NB4 (cell line): Measurements from ENCODE around the gene NDUFS6.
"Not testable (repeated sequence)": the region's sequence is repeated elsewhere in the genome, so short reads cannot be mapped to it uniquely, and the experiment has no call there.

ENCODE experiments used
- DNase-seq: peaks from one replicate; pipeline ENCODE4 v3.0.0; 2010; ENCODE audit warnings: low read depth
- H3K4me3 ChIP-seq: one replicate; pipeline ENCODE4 v1.5.1; 2011; ENCODE audit warnings: mild to moderate bottlenecking, low read depth, low read length, moderate library complexity
- CTCF ChIP-seq: IDR thresholded peaks from one replicate; pipeline ENCODE4 v1.5.1; 2012; ENCODE audit warnings: low read depth, low read length
- MAX ChIP-seq: IDR thresholded peaks from 2 replicates; pipeline ENCODE4 v1.6.1; 2011; ENCODE audit warnings: low read depth, low read length
- MYC ChIP-seq: IDR thresholded peaks from 2 replicates; pipeline ENCODE4 v1.6.1; 2011; ENCODE audit warnings: low read depth, low read length
- POLR2A ChIP-seq: IDR thresholded peaks from 2 replicates; pipeline ENCODE4 v1.6.1; 2011; ENCODE audit warnings: mild to moderate bottlenecking; ENCODE audit not compliant: insufficient read length; ENCODE audit errors: extremely low read depth

NDUFS6 gene

GRCh38 chr5:1796371-1797102 lies 4.7 kb upstream of the NDUFS6 start:
- TF ChIP-seq MAX (no peak), CTCF (no peak), POLR2A (no peak), MYC (no peak)
- no peak for DNase-seq
- H3K4me3 ChIP-seq, result no peak overlapping the region

GRCh38 chr5:1797103-1797800 lies 4.0 kb upstream of the NDUFS6 start:
- DNase-seq, result no peak
- no peak overlapping the region for H3K4me3 ChIP-seq
- TF ChIP-seq POLR2A, result no peak
- TF ChIP-seq MAX, result no peak
- TF ChIP-seq MYC, result no peak
- TF ChIP-seq CTCF, result no peak

GRCh38 chr5:1797855-1798254 lies 3.4 kb upstream of the NDUFS6 start:
- DNase-seq, result peak; percentile 38
- H3K4me3 ChIP-seq, result peak overlapping the region; percentile 30
- no peak for TF ChIP-seq POLR2A
- no peak for TF ChIP-seq CTCF
- no peak for TF ChIP-seq MAX
- TF ChIP-seq MYC, result no peak

GRCh38 chr5:1798589-1798988 lies 2.6 kb upstream of the NDUFS6 start:
- not testable (repeated sequence) for DNase-seq
- H3K4me3 ChIP-seq, result peak overlapping the region; percentile 86

GRCh38 chr5:1799110-1799601 lies 2.1 kb upstream of the NDUFS6 start:
- TF ChIP-seq MYC (peak; percentile 18; the same call in 1 of the 2 replicates), MAX (no peak), CTCF (no peak), POLR2A (no peak)
- peak overlapping the region; percentile 86 for H3K4me3 ChIP-seq
- peak; percentile 66 for DNase-seq

- TF ChIP-seq MYC (peak; percentile 93), POLR2A (peak; percentile 88), CTCF (no peak), MAX (peak; percentile 98)
- DNase-seq, result peak; percentile 96
- H3K4me3 ChIP-seq, result peak within 1 kb of the TSS; percentile 86
These were observed 1.4 kb upstream of the NDUFS6 start, which contains the start of gene MRPL36 for GRCh38 chr5:1799602-1800471. MRPL36 (minus strand) TSS chr5:1799837; CDS start chr5:1798935, 902 bp downstream.
